Thyroid gland (tissue), 4 donors: Measurements from ENCODE around the gene SLC24A3. TPM values are rescaled to one million over a fixed set of nuclear protein-coding genes. Genes with fewer than 3 reads are reported as not detected.
A peak's percentile ranks its signal among the peaks of the same experiment; 100 is the strongest.

Source experiments
- DNase-seq, 2 donors: peaks; one replicate each; pipeline ENCODE4 v3.0.0-alpha.2; 2019
- H3K27ac ChIP-seq, 3 donors: fragments of 200-600 bp; sonication (generic); 1 replicate in 2 of 3; 2 replicates in 1 of 3; pipeline ENCODE4 v1.5.1; 2016 to 2019; ENCODE audit warnings: mild to moderate bottlenecking in 1 of 3, moderate library complexity in 1 of 3
- H3K27me3 ChIP-seq: fragments of 200-600 bp; sonication (generic); one replicate; pipeline ENCODE4 v1.5.1; 2019
- H3K36me3 ChIP-seq, 2 donors: fragments of 200-600 bp; sonication (generic); one replicate each; pipeline ENCODE4 v1.5.1; 2016 to 2019
- H3K4me1 ChIP-seq, 2 donors: fragments of 200-600 bp; sonication (generic); one replicate each; pipeline ENCODE4 v1.5.1; 2017 to 2019
- H3K4me3 ChIP-seq, 3 donors: fragments of 200-600 bp; sonication (generic); replicated peaks in 1 of 3; 1 replicate in 2 of 3; 2 replicates in 1 of 3; pipeline ENCODE4 v1.5.1; 2016; ENCODE audit warnings: mild to moderate bottlenecking in 1 of 3
- H3K9me3 ChIP-seq: fragments of 200-600 bp; sonication (generic); one replicate; pipeline ENCODE4 v1.5.1; 2017
- POLR2A ChIP-seq, 2 donors: fragments of 450-650 bp; IDR thresholded peaks; one replicate each; pipeline ENCODE4 v1.6.1; 2017; ENCODE audit warnings: antibody characterized with exemption in 2 of 2, mild to moderate bottlenecking in 2 of 2, moderate library complexity in 1 of 2
- WGBS, 2 donors: methylation state at CpG; one replicate each; pipeline ENCODE4 v1.1.5; 2017; 5-methylcytosine and 5-hydroxymethylcytosine counted together
- intact Hi-C: fragments of 100-400 bp; cut with DNase I; formaldehyde crosslinking; loops from one replicate; pipeline ENCODE4 v1.15.1; 2023
- total RNA-seq, 4 donors: library from RNA; depleted of rRNA; stranded (reverse); fragments of >200 nt; gene quantifications; one replicate each; pipeline ENCODE4 v1.2.3, GENCODE V29; 2016
- TF ChIP-seq, protein P1 (sequence below), 6 experiments: fragments of 200-600 bp in 3 of 6; fragments of 450-650 bp in 3 of 6; sonication (generic) in 3 of 6; IDR thresholded peaks; one replicate each; pipeline ENCODE4 v1.5.1; 2016 to 2019; ENCODE audit warnings: antibody characterized with exemption in 6 of 6, mild to moderate bottlenecking in 2 of 6, inconsistent platforms in 1 of 6, moderate library complexity in 1 of 6

SLC24A3 gene
- total RNA-seq, 4 donors from 2014 or later: 4.0 to 8.1 (median 6.3) TPM

DNA sequence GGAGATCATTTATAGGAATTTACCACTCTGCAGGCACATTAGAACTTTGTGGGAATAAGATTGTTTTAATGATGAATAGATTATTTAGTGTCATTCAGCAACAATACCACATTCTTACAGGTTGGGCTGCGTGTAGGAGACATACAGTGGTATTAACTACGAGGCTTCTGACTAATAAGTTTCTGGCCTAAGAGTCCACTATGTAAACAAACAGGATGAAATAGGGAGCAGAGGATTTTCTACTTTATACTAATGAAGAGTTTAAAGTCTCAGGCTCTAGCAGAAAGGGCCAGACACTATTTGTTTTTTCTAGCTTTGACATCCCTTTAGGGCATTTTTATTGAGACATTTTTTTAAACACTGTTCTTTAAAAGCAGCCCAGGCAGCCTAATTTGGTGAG lies 75.6 kb downstream of the SLC24A3 start:
- H3K36me3 ChIP-seq: no peaks in the 10 kb centered on the region
- no peak overlapping the region for H3K4me3 ChIP-seq
- no peaks in the 10 kb centered on the region for H3K27me3 ChIP-seq
- TF ChIP-seq POLR2A (IDR thresholded peaks at IDR 0.05): no peak
- TF ChIP-seq, protein P1, sequence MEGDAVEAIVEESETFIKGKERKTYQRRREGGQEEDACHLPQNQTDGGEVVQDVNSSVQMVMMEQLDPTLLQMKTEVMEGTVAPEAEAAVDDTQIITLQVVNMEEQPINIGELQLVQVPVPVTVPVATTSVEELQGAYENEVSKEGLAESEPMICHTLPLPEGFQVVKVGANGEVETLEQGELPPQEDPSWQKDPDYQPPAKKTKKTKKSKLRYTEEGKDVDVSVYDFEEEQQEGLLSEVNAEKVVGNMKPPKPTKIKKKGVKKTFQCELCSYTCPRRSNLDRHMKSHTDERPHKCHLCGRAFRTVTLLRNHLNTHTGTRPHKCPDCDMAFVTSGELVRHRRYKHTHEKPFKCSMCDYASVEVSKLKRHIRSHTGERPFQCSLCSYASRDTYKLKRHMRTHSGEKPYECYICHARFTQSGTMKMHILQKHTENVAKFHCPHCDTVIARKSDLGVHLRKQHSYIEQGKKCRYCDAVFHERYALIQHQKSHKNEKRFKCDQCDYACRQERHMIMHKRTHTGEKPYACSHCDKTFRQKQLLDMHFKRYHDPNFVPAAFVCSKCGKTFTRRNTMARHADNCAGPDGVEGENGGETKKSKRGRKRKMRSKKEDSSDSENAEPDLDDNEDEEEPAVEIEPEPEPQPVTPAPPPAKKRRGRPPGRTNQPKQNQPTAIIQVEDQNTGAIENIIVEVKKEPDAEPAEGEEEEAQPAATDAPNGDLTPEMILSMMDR (IDR thresholded peaks at IDR 0.05): no peak
- no peaks in the 10 kb centered on the region for H3K9me3 ChIP-seq
- WGBS, 2 donors: 50 to 58% methylated on average over 2 of the region's 2 CpGs
- H3K4me1 ChIP-seq: peaks cover 17 to 19% of the 10 kb centered on the region in 2 donors
- peak overlapping the region in 1 of 3 donors; percentile 36 for H3K27ac ChIP-seq
- intact Hi-C loops: no loop called here
- no peak for DNase-seq

DNA sequence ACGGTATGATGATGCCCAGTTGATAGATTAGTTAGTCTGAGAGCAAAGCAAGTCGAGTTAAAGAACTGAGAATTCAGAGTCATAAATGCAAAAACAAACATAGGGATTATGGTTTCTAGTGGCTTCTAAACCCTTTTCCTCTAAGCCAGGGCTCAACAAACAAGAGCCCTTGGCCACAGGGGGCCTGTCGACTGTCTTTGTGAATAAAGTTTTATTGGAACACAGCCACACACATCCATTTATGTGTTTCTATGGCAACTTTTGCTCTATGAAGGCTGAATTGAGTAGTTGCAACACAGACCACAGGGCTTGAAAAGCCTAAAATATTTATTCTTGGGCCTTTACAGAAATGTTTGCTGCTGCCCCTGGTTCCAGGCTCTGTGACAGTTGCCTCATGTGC lies 76.2 kb downstream of the SLC24A3 start:
- no peak for DNase-seq
- WGBS, 2 donors: 73 to 74% methylated on average over 3 of the region's 3 CpGs
- H3K4me3 ChIP-seq: no peak overlapping the region

DNA sequence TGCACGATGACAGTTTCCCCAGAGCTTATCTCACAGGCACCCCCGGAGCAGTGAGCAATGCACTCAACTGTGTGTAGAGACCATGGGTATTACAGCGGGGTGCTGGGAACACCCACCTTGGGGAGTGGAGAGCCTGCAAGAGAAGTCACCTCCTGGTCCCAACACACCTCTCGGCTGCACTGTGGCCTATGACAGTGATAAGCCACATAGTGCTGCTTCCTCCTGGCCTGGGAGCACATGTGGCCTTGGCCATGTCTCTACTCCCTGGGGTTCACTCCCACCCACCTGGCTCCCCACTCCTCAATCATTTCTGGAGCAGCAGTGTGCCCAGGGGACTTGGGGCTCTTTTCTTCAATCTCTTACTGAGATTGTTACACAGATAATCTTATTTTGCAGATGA lies 77.0 kb downstream of the SLC24A3 start:
- peaks cover 13 to 14% of the 10 kb centered on the region in 2 donors for H3K4me1 ChIP-seq
- no peak overlapping the region for H3K4me3 ChIP-seq
- 95 to 100% methylated on average over 1 to 4 of the region's 4 CpGs for WGBS, 2 donors
- DNase-seq: no peak
- H3K27me3 ChIP-seq: no peaks in the 10 kb centered on the region
- intact Hi-C loops: no loop called here
- no peak overlapping the region for H3K27ac ChIP-seq
- no peak for TF ChIP-seq POLR2A (IDR thresholded peaks at IDR 0.05)
- TF ChIP-seq, protein P1 (IDR thresholded peaks at IDR 0.05): no peak
- H3K36me3 ChIP-seq: no peaks in the 10 kb centered on the region
- H3K9me3 ChIP-seq: no peaks in the 10 kb centered on the region

More for the DNA sequence above, 76.2 kb downstream of the SLC24A3 start:
- H3K27ac ChIP-seq: peak overlapping the region in 1 of 3 donors; percentile 36
- H3K27me3 ChIP-seq: no peaks in the 10 kb centered on the region
- no peaks in the 10 kb centered on the region for H3K9me3 ChIP-seq
- intact Hi-C loops: no loop called here
- TF ChIP-seq POLR2A (IDR thresholded peaks at IDR 0.05): no peak
- TF ChIP-seq, protein P1 (IDR thresholded peaks at IDR 0.05): no peak
- peaks cover 17 to 19% of the 10 kb centered on the region in 2 donors for H3K4me1 ChIP-seq
- no peaks in the 10 kb centered on the region for H3K36me3 ChIP-seq

DNA sequence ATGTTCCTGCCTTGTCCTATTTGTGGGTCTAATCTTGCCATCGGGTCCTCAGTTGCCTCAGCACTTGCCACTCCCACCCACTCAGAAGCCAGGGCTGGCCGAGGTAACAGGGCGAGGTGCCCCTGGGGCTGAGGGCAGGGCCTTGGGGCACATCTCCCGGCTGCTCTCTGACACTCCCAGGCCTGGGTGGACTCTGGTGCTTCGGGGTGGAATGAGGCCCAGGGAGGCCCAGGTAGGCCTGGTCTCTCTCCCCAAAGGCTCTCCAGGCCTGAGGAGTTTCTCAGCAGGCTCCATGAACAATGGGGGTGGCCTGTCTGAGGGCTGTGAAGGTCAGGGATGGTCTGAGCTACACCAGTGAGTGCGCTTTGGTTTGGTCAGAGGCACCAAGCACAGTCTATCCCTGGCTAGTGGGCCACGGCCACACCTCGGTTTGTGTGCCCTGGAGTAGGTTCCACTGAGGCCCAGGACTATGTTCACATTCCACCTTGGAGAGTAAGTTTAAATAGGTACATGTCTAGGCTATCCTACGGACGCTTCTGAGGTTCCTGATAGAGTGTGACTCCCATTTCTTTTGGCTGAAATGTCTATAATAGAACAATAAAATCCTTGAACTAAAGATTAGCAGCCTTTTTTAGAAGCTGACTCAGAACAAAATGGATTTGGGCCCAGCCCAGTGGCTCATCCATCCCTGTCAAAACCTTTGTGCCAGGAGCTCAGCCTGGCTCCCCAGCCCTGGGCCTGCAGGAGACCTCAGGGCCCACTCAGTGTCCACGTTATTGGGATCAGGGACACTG lies 78.8 kb downstream of the SLC24A3 start:
- H3K4me1 ChIP-seq: no peaks in the 10 kb centered on the region
- 86 to 98% methylated on average over 5 to 11 of the region's 11 CpGs for WGBS, 2 donors

GRCh38 chr20:19291818-19292132 lies 79.3 kb downstream of the SLC24A3 start:
- TF ChIP-seq, protein P1 (IDR thresholded peaks at IDR 0.05): no peak
- TF ChIP-seq POLR2A (IDR thresholded peaks at IDR 0.05): no peak
- H3K4me1 ChIP-seq: no peaks in the 10 kb centered on the region
- 100% methylated on average over 2 of the region's 2 CpGs for WGBS, 2 donors
- no peak for DNase-seq
- H3K36me3 ChIP-seq: no peaks in the 10 kb centered on the region
- H3K9me3 ChIP-seq: no peaks in the 10 kb centered on the region
- H3K27ac ChIP-seq: no peak overlapping the region
- no peaks in the 10 kb centered on the region for H3K27me3 ChIP-seq
- H3K4me3 ChIP-seq: no peak overlapping the region
- intact Hi-C loops: no loop called here

More for the DNA sequence above, 78.8 kb downstream of the SLC24A3 start:
- H3K36me3 ChIP-seq: no peaks in the 10 kb centered on the region
- no peaks in the 10 kb centered on the region for H3K9me3 ChIP-seq
- H3K4me3 ChIP-seq: no peak overlapping the region
- intact Hi-C loops: no loop called here
- no peak for DNase-seq
- no peak overlapping the region for H3K27ac ChIP-seq
- no peak for TF ChIP-seq POLR2A (IDR thresholded peaks at IDR 0.05)
- TF ChIP-seq, protein P1 (IDR thresholded peaks at IDR 0.05): no peak
- no peaks in the 10 kb centered on the region for H3K27me3 ChIP-seq
